GM12878 (cell line): ENCODE data around the gene TAF3. TPM values are rescaled to one million over a fixed set of nuclear protein-coding genes. Genes with fewer than 3 reads are reported as not detected.

Experiments
- ATAC-seq: fragments of 200-7000 bp; cut with Tn5 transposase; 3 replicates; pipeline ENCODE4 v1.9.1; 2020; ENCODE audit warnings: mild to moderate bottlenecking, moderate library complexity
- BruUV-seq: library from RNA; stranded (reverse); fragments of 400-500 nt; replicated peaks from 2 replicates; lab custom pipeline; 2021; lab: Mats Ljungman, UMichigan
- CTCF ChIA-PET: fragments of 300-600 bp; sonication (Branson Sonifier 250); formaldehyde crosslinking; extraction: SDS; loops from one replicate; lab custom pipeline; 2021; ENCODE audit warnings: inconsistent platforms; lab: Yijun Ruan, JAX
- POLR2A ChIA-PET: fragments of 350-600 bp; formaldehyde crosslinking; extraction: SDS; loops from one replicate; lab custom pipeline; 2021; ENCODE audit warnings: inconsistent platforms; lab: Charles Lee
- RAD21 ChIA-PET: fragments of 300-600 bp; sonication (Branson Sonifier 250); formaldehyde crosslinking; loops from one replicate; lab custom pipeline; 2023; ENCODE audit warnings: antibody characterized with exemption; ENCODE audit not compliant: unreplicated experiment; lab: Charles Lee
- SMC1A ChIA-PET: fragments of 300-600 bp; sonication (Branson Sonifier 250); formaldehyde crosslinking; loops from one replicate; lab custom pipeline; 2023; ENCODE audit not compliant: unreplicated experiment, uncharacterized antibody; lab: Charles Lee
- DNase-seq: peaks from one replicate; pipeline ENCODE4 v3.0.0-alpha.2; 2011; ENCODE audit warnings: low read depth, low spot score
- FAIRE-seq: peaks from 3 replicates; lab custom pipeline; 2011; peaks lifted over from hg19 to GRCh38; lab: Jason Lieb, UNC
- H2AFZ ChIP-seq: 2 replicates; pipeline ENCODE4 v1.6.0; 2011; ENCODE audit warnings: low read depth, low read length, control low read depth; ENCODE audit not compliant: control insufficient read depth
- H3K27ac ChIP-seq: 2 replicates; pipeline ENCODE4 v1.5.1; 2011; ENCODE audit warnings: control low read depth; ENCODE audit not compliant: control insufficient read depth, insufficient read depth
- H3K27me3 ChIP-seq, 2 experiments: replicated peaks in 1 of 2; 2 replicates each; pipeline versions ENCODE4 v1.6.0 to v1.6.1; 2011; ENCODE audit warnings: low read length in 1 of 2; ENCODE audit not compliant: control insufficient read depth in 2 of 2, insufficient read depth in 2 of 2
- H3K36me3 ChIP-seq, 2 experiments: 2 replicates each; pipeline ENCODE4 v1.5.1; 2011; ENCODE audit warnings: low read length in 1 of 2; ENCODE audit not compliant: control insufficient read depth in 2 of 2, insufficient read depth in 2 of 2
- H3K4me1 ChIP-seq: 2 replicates; pipeline ENCODE4 v1.6.1; 2011; ENCODE audit warnings: mild to moderate bottlenecking, low read length, moderate library complexity, mixed read lengths; ENCODE audit not compliant: control insufficient read depth, insufficient read depth
- H3K4me2 ChIP-seq: 2 replicates; pipeline ENCODE4 v1.6.0; 2011; ENCODE audit warnings: control low read depth; ENCODE audit not compliant: control insufficient read depth, insufficient read depth
- H3K4me3 ChIP-seq: fragments of 200-600 bp; sonication (generic); 2 replicates; pipeline ENCODE4 v1.5.1; 2016
- H3K79me2 ChIP-seq: 2 replicates; pipeline ENCODE4 v1.6.0; 2011; ENCODE audit warnings: low read length; ENCODE audit not compliant: control insufficient read depth, insufficient read depth
- H3K9ac ChIP-seq: 2 replicates; pipeline ENCODE4 v1.8.0; 2011; ENCODE audit warnings: low read length, control low read depth, mixed read lengths; ENCODE audit not compliant: control insufficient read depth, insufficient read depth
- H3K9me3 ChIP-seq: replicated peaks from 3 replicates; pipeline ENCODE4 v1.5.1; 2011; ENCODE audit warnings: mild to moderate bottlenecking, low read length; ENCODE audit not compliant: control insufficient read depth, insufficient read depth
- H4K20me1 ChIP-seq: 2 replicates; pipeline ENCODE4 v1.6.0; 2011; ENCODE audit not compliant: control insufficient read depth, insufficient read depth
- ASH2L ChIP-seq: fragments of 300-600, 200-600 bp; sonication (generic); IDR thresholded peaks from 2 replicates; pipeline ENCODE4 v1.6.1; 2017; ENCODE audit warnings: low read depth, mild to moderate bottlenecking, borderline replicate concordance
- ETV6 ChIP-seq, 2 experiments: fragments of 450-650 bp in 1 of 2; IDR thresholded peaks in 1 of 2; conservative IDR thresholded peaks in 1 of 2; 2 replicates each; pipeline ENCODE4 v1.6.1; 2014; ENCODE audit warnings: antibody characterized with exemption in 1 of 2, borderline replicate concordance in 1 of 2, low read depth in 1 of 2, mild to moderate bottlenecking in 1 of 2, moderate library complexity in 1 of 2
- NBN ChIP-seq: fragments of 450-650 bp; IDR thresholded peaks from 2 replicates; pipeline ENCODE4 v1.6.1; 2016
- PAX5 ChIP-seq: IDR thresholded peaks from 2 replicates; pipeline ENCODE4 v1.6.1; 2011; ENCODE audit warnings: low read depth, low read length, borderline replicate concordance
- POU2F2 ChIP-seq: IDR thresholded peaks from 3 replicates; pipeline ENCODE4 v1.6.1; 2011; ENCODE audit warnings: low read depth, mild to moderate bottlenecking, low read length, borderline replicate concordance
- SIN3A ChIP-seq: IDR thresholded peaks from 2 replicates; pipeline ENCODE4 v1.6.1; 2012; ENCODE audit warnings: low read depth, low read length, improper control_type of control experiment
- ZBTB11 ChIP-seq: fragments of 450-650 bp; formaldehyde crosslinking; IDR thresholded peaks from 2 replicates; pipeline ENCODE4 v1.5.0; 2022; ENCODE audit warnings: mild to moderate bottlenecking, missing genetic modification characterization
- ZBTB40 ChIP-seq: fragments of 450-650 bp; IDR thresholded peaks from 2 replicates; pipeline ENCODE4 v1.6.1; 2016; ENCODE audit warnings: mild to moderate bottlenecking, moderate library complexity, borderline replicate concordance
- WGBS: methylation state at CpG from one replicate; pipeline ENCODE4 v1.1.6; 2016; ENCODE audit warnings: low lambda C conversion rate; ENCODE audit not compliant: insufficient replicate concordance, insufficient coverage; ENCODE audit errors: missing lambda C conversion rate; 5-methylcytosine and 5-hydroxymethylcytosine counted together
- in situ Hi-C: fragments of 300-500 bp; cut with MboI; formaldehyde crosslinking; loops from 9 replicates; pipeline ENCODE4 v1.14.3; 2018; ENCODE audit warnings: mixed read lengths
- intact Hi-C: fragments of 100-400 bp; cut with micrococcal nuclease; formaldehyde crosslinking; loops from one replicate; pipeline ENCODE4 v1.14.2; 2022; ENCODE audit not compliant: unreplicated experiment
- polyA plus RNA-seq, 11 experiments: library from polyadenylated mRNA; depleted of rRNA in 4 of 11; unstranded in 6 of 11; stranded (reverse) in 5 of 11; fragments of >200 nt; fragmentation: Nextera tagmentation in 4 of 11; fragmentation: Illumina TruSeq in 1 of 11; extraction: Ambion mirVana in 4 of 11; extraction: Trizol in 1 of 11; gene quantifications; 1 replicate in 1 of 11; 2 replicates in 10 of 11; pipeline versions ENCODE4 v1.2.1 to v1.2.3, GENCODE V29; 2011 to 2016; ENCODE audit warnings: inconsistent platforms in 2 of 11, missing spikeins in 2 of 11, low read depth in 1 of 11
- total RNA-seq, 4 experiments: library from RNA; depleted of rRNA in 3 of 4; stranded (reverse); fragments of >200 nt in 3 of 4; fragmentation: Illumina TruSeq in 1 of 4; extraction: Trizol in 1 of 4; gene quantifications; 2 replicates each; pipeline versions ENCODE4 v1.2.1 to v1.2.3, GENCODE V29; 2013 to 2021
- TF ChIP-seq, protein P1 (sequence below): fragments of 450-650 bp; IDR thresholded peaks from 2 replicates; pipeline ENCODE4 v1.6.1; 2017; ENCODE audit warnings: low read depth, mild to moderate bottlenecking, moderate library complexity

TAF3 gene
- total and polyA plus RNA-seq, 10 of the 15 experiments (the other 5 are each of a cell fraction or from before 2014, with no cell fraction given): 2.0 to 10.1 (median 3.7) TPM

GRCh38 chr10:7955446-7955845 lies 137.1 kb downstream of the TAF3 start:
- Histone ChIP-seq H3K79me2 (no peaks in the 10 kb centered on the region; the same call in none of the 2 replicates), H3K9ac (no peak overlapping the region), H3K4me2 (no peak overlapping the region), H3K36me3 (no peaks in the 10 kb centered on the region), H3K27me3 (no peaks in the 10 kb centered on the region), H4K20me1 (no peaks in the 10 kb centered on the region), H3K27ac (no peak overlapping the region), H3K9me3 (no peaks in the 10 kb centered on the region), H3K4me3 (no peak overlapping the region), H3K4me1 (peaks cover 6% of the 10 kb centered on the region; the same call in 1 of the 2 replicates), H2AFZ (no peak overlapping the region)
- 96% methylated on average over 1 of the region's 1 CpG for WGBS
- TF ChIP-seq POU2F2 (no peak), ZBTB40 (no peak), ETV6 (conservative IDR thresholded peaks at IDR 0.05 in 1 of 2, IDR thresholded peaks at IDR 0.05 in 1 of 2; ENCODE audit: borderline replicate concordance in 1 of 2, low read depth in 1 of 2) (no peak), PAX5 (no peak), ASH2L (no peak), SIN3A (no peak), NBN (no peak), ZBTB11 (CRISPR knock-in tag) (no peak)
- TF ChIP-seq, protein P1, sequence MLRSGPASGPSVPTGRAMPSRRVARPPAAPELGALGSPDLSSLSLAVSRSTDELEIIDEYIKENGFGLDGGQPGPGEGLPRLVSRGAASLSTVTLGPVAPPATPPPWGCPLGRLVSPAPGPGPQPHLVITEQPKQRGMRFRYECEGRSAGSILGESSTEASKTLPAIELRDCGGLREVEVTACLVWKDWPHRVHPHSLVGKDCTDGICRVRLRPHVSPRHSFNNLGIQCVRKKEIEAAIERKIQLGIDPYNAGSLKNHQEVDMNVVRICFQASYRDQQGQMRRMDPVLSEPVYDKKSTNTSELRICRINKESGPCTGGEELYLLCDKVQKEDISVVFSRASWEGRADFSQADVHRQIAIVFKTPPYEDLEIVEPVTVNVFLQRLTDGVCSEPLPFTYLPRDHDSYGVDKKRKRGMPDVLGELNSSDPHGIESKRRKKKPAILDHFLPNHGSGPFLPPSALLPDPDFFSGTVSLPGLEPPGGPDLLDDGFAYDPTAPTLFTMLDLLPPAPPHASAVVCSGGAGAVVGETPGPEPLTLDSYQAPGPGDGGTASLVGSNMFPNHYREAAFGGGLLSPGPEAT: no peak
- BruUV-seq: no TSS peak
- ATAC-seq: no peak
- in situ Hi-C loops: no loop called here
- ChIA-PET RAD21 (no interaction called here), POLR2A (no interaction called here), CTCF (no interaction called here), SMC1A (interaction anchor here (0.8 to 1.2 kb wide), 4 partner anchors 9 to 58 kb away, joined by 3 to 4 read pairs (median 3); no protein-coding TSS in a partner anchor)
- intact Hi-C loops: no loop called here
- FAIRE-seq: no peak
- no peak for DNase-seq
